ENCODE results near the gene SRGAP1.
A peak's percentile ranks its signal among the peaks of the same experiment; 100 is the strongest.
"Not testable (repeated sequence)": the region's sequence is repeated elsewhere in the genome, so short reads cannot be mapped to it uniquely, and the experiment has no call there.

Gene SRGAP1

GRCh38 chr12:63849106-63849620 lies 4.7 kb downstream of the SRGAP1 start:
- DNase-seq (ENCODE audit: low read depth), result no peak
- TF ChIP-seq CTCF (IDR thresholded peaks at IDR 0.05; ENCODE audit: low read depth, low read length, missing control alignments), result no peak
- no peak overlapping the region for H3K4me3 ChIP-seq (ENCODE audit: low read depth, low read length)
- in situ Hi-C loops (cut with HindIII; ENCODE audit: low sequenced_read_pairs), result no loop called here

- H3K4me3 ChIP-seq (ENCODE audit: low read depth, low read length), result no peak overlapping the region
- in situ Hi-C loops (cut with HindIII; ENCODE audit: low sequenced_read_pairs), result no loop called here
- no peak for DNase-seq (ENCODE audit: low read depth)
- TF ChIP-seq CTCF (IDR thresholded peaks at IDR 0.05; ENCODE audit: low read depth, low read length, missing control alignments), result no peak
Measured at GRCh38 chr12:63849641-63850040, 5.1 kb downstream of the SRGAP1 start.

GRCh38 chr12:63853978-63854377 lies 9.5 kb downstream of the SRGAP1 start:
- no peak for TF ChIP-seq CTCF (IDR thresholded peaks at IDR 0.05; ENCODE audit: low read depth, low read length, missing control alignments)
- in situ Hi-C loops (cut with HindIII; ENCODE audit: low sequenced_read_pairs), result no loop called here
- no peak for DNase-seq (ENCODE audit: low read depth)
- H3K4me3 ChIP-seq (ENCODE audit: low read depth, low read length), result no peak overlapping the region

- H3K4me3 ChIP-seq (ENCODE audit: low read depth, low read length), result no peak overlapping the region
- DNase-seq (ENCODE audit: low read depth), result no peak
- in situ Hi-C loops (cut with HindIII; ENCODE audit: low sequenced_read_pairs), result no loop called here
- TF ChIP-seq CTCF (IDR thresholded peaks at IDR 0.05; ENCODE audit: low read depth, low read length, missing control alignments), result no peak
Measured at GRCh38 chr12:63855299-63855698, 10.8 kb downstream of the SRGAP1 start.

GRCh38 chr12:63857771-63858670 lies 13.5 kb downstream of the SRGAP1 start:
- no peak overlapping the region for H3K4me3 ChIP-seq (ENCODE audit: low read depth, low read length)
- DNase-seq (ENCODE audit: low read depth), result peak; percentile 80
- TF ChIP-seq CTCF (IDR thresholded peaks at IDR 0.05; ENCODE audit: low read depth, low read length, missing control alignments), result no peak
- in situ Hi-C loops (cut with HindIII; ENCODE audit: low sequenced_read_pairs), result no loop called here

GRCh38 chr12:63859880-63860279 lies 15.4 kb downstream of the SRGAP1 start:
- DNase-seq (ENCODE audit: low read depth); H3K4me3 ChIP-seq (ENCODE audit: low read depth, low read length); in situ Hi-C loops (cut with HindIII; ENCODE audit: low sequenced_read_pairs): not testable (repeated sequence)

Data from astrocyte of the cerebellum (primary cell).